ENCODE measurements around the gene LLGL1. TPM values are rescaled to one million over a fixed set of nuclear protein-coding genes. Genes with fewer than 3 reads are reported as not detected.
A peak's percentile ranks its signal among the peaks of the same experiment; 100 is the strongest.

The LLGL1 gene
- total and polyA plus RNA-seq, 2 donors (not counting 3 experiments of a cell fraction or from before 2014, with no cell fraction given): 34.9 to 47.1 TPM

DNA sequence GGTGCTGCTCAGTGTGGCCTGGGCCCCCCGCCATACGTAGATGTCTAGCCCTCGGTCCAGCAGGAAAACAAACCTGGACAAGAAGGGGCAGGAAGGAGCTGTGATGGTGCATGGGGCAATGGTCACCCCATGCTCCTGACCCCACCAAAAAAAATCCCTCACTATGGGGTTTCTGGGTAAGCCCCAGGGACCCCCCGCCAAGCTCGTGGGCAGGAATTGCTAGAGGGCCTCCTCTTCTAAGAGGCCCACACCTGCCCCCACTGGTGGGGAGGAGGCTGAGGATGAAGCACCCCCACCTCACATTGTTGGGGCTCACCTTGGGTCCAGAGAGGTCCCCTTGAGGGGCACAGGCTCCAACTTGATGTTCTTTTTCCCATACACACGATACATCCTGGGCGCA is 23.4 kb downstream of the LLGL1 start:
- H3K4me2 ChIP-seq (ENCODE audit: insufficient read depth, low read length): no peak overlapping the region
- H3K27ac ChIP-seq (ENCODE audit: insufficient read depth, low read depth, low read length): peak overlapping the region; percentile 82
- peak overlapping the region; percentile 33 for H3K9ac ChIP-seq (replicated peaks; ENCODE audit: extremely low read depth, insufficient read depth, low read length)
- BruUV-seq (replicated peaks): TSS peak; percentile 68
- peaks cover 23% of the 10 kb centered on the region for H3K4me1 ChIP-seq (ENCODE audit: control insufficient read depth, extremely low read depth, insufficient read depth, low read length)
- H2AFZ ChIP-seq (ENCODE audit: low read depth, low read length): no peak overlapping the region
- H4K20me1 ChIP-seq (replicated peaks; ENCODE audit: control insufficient read depth, extremely low read depth, insufficient read depth, low read length): no peaks in the 10 kb centered on the region
- no peak for DNase-seq (ENCODE audit: low read depth, low spot score)
- TF ChIP-seq, protein P1, sequence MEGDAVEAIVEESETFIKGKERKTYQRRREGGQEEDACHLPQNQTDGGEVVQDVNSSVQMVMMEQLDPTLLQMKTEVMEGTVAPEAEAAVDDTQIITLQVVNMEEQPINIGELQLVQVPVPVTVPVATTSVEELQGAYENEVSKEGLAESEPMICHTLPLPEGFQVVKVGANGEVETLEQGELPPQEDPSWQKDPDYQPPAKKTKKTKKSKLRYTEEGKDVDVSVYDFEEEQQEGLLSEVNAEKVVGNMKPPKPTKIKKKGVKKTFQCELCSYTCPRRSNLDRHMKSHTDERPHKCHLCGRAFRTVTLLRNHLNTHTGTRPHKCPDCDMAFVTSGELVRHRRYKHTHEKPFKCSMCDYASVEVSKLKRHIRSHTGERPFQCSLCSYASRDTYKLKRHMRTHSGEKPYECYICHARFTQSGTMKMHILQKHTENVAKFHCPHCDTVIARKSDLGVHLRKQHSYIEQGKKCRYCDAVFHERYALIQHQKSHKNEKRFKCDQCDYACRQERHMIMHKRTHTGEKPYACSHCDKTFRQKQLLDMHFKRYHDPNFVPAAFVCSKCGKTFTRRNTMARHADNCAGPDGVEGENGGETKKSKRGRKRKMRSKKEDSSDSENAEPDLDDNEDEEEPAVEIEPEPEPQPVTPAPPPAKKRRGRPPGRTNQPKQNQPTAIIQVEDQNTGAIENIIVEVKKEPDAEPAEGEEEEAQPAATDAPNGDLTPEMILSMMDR (IDR thresholded peaks at IDR 0.05; ENCODE audit: extremely low read depth in 1 of 2, insufficient read depth in 1 of 2, low read depth in 1 of 2, low read length in 2 of 2): no peak
- TF ChIP-seq POLR2A (IDR thresholded peaks at IDR 0.05; ENCODE audit: low read depth, low read length): no peak
- TF ChIP-seq, protein P2, sequence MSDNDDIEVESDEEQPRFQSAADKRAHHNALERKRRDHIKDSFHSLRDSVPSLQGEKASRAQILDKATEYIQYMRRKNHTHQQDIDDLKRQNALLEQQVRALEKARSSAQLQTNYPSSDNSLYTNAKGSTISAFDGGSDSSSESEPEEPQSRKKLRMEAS (IDR thresholded peaks at IDR 0.05; ENCODE audit: insufficient read depth, insufficient read length): no peak
- TF ChIP-seq GATA2 (IDR thresholded peaks at IDR 0.05; ENCODE audit: insufficient read depth, insufficient read length, low read depth, low read length): no peak
- TF ChIP-seq MYC (IDR thresholded peaks at IDR 0.05; ENCODE audit: low read depth, low read length): no peak
- no peak for TF ChIP-seq JUN (IDR thresholded peaks at IDR 0.05; ENCODE audit: borderline replicate concordance, insufficient read depth, insufficient read length, low read depth)
- TF ChIP-seq FOS (IDR thresholded peaks at IDR 0.05; ENCODE audit: borderline replicate concordance, insufficient read depth, low read length): no peak
- no peak for TF ChIP-seq EZH2 (IDR thresholded peaks at IDR 0.05; ENCODE audit: borderline replicate concordance, low read depth, low read length, severe bottlenecking)
- no peak for TF ChIP-seq POLR2AphosphoS5 (IDR thresholded peaks at IDR 0.05; ENCODE audit: insufficient read depth, low read depth, low read length)
- POLR2A ChIA-PET: interaction anchor here (1.3 kb wide), 1 partner anchor 24 kb away, joined by 4 read pairs; the partner anchor contains the start of gene LLGL1
- intact Hi-C loops (cut with micrococcal nuclease): loop anchor here (5.0 kb wide), 1 partner anchor 53 kb away; no protein-coding TSS in a partner anchor
- no peak for FAIRE-seq
- peaks cover 17 to 58% of the 10 kb centered on the region in 2 experiments for H3K36me3 ChIP-seq (ENCODE audit: control insufficient read depth in 2 of 2, extremely low read depth in 1 of 2, insufficient read depth in 2 of 2, low read length in 2 of 2)
- no peaks in the 10 kb centered on the region for H3K9me1 ChIP-seq (replicated peaks; ENCODE audit: control insufficient read depth, extremely low read depth, insufficient read depth, low read length)
- dilution Hi-C loops (cut with MboI; ENCODE audit: extremely low pct_ligation_motif_present, low sequenced_read_pairs): no loop called here
- H3K9me3 ChIP-seq (replicated peaks; ENCODE audit: control insufficient read depth, insufficient read depth, low read length): no peaks in the 10 kb centered on the region
- CTCF ChIA-PET: interaction anchor here (0.6 to 2.5 kb wide), 18 partner anchors 8 to 248 kb away, joined by 3 to 13 read pairs (median 3); no protein-coding TSS in a partner anchor
- no peak overlapping the region for H3K4me3 ChIP-seq (replicated peaks in 1 of 3; ENCODE audit: insufficient read depth in 1 of 3, low read depth in 1 of 3, low read length in 3 of 3)
- no peaks in the 10 kb centered on the region for H3K79me2 ChIP-seq (ENCODE audit: control insufficient read depth, insufficient read depth, low read length)
- no peaks in the 10 kb centered on the region for H3K27me3 ChIP-seq (ENCODE audit: control insufficient read depth in 2 of 2, insufficient read depth in 2 of 2, low read length in 2 of 2)
